ENCODE measurements around the gene ZMIZ1. TPM values are rescaled to one million over a fixed set of nuclear protein-coding genes. Genes with fewer than 3 reads are reported as not detected.

The ZMIZ1 gene
- total RNA-seq, 1 experiment from 2014 or later: 42.3 TPM

GRCh38 chr10:79164075-79164474, 95.3 kb downstream of the ZMIZ1 start:
- H3K4me3 Mint-ChIP-seq (ENCODE audit: unreplicated experiment): no peak overlapping the region
- no TSS peak for BruUV-seq (replicated peaks)

GRCh38 chr10:79165070-79165778, 96.5 kb downstream of the ZMIZ1 start:
- H3K27ac Mint-ChIP-seq (ENCODE audit: unreplicated experiment): no peak overlapping the region
- no peaks in the 10 kb centered on the region for H3K27me3 Mint-ChIP-seq (ENCODE audit: insufficient read depth, unreplicated experiment)
- peaks cover 52% of the 10 kb centered on the region for H3K36me3 Mint-ChIP-seq (ENCODE audit: insufficient read depth, unreplicated experiment)
- TF ChIP-seq CTCF (IDR thresholded peaks at IDR 0.05; ENCODE audit: insufficient read depth in 1 of 2, low read depth in 1 of 2, low read length in 1 of 2, severe bottlenecking in 1 of 2, unreplicated experiment in 1 of 2): no peak
- H3K9me3 Mint-ChIP-seq (ENCODE audit: unreplicated experiment): no peaks in the 10 kb centered on the region
- peaks cover 2% of the 10 kb centered on the region for H3K36me3 ChIP-seq (ENCODE audit: control insufficient read depth, insufficient read depth, low read length)
- no peak overlapping the region for H3K4me3 Mint-ChIP-seq (ENCODE audit: unreplicated experiment)
- peaks cover 3% of the 10 kb centered on the region; the same call in 1 of the 2 replicates for H3K4me1 ChIP-seq
- ChIA-PET CTCF (no interaction called here), POLR2A (no interaction called here)
- no TSS peak for BruUV-seq (replicated peaks)
- H3K4me3 ChIP-seq (ENCODE audit: low read depth, low read length): no peak overlapping the region
- DNase-seq: no peak
- intact Hi-C loops (cut with micrococcal nuclease; ENCODE audit: unreplicated experiment): no loop called here
- H3K27me3 ChIP-seq (replicated peaks; ENCODE audit: control insufficient read depth, insufficient read depth, low read length): no peaks in the 10 kb centered on the region
- peaks cover 14% of the 10 kb centered on the region for H3K4me1 Mint-ChIP-seq (ENCODE audit: low read depth, unreplicated experiment)
- no peaks in the 10 kb centered on the region for H3K9me3 ChIP-seq

More at GRCh38 chr10:79164075-79164474, 95.3 kb downstream of the ZMIZ1 start:
- peaks cover 51% of the 10 kb centered on the region for H3K36me3 Mint-ChIP-seq (ENCODE audit: insufficient read depth, unreplicated experiment)
- no peaks in the 10 kb centered on the region for H3K27me3 Mint-ChIP-seq (ENCODE audit: insufficient read depth, unreplicated experiment)
- Histone ChIP-seq H3K27me3 (replicated peaks; ENCODE audit: control insufficient read depth, insufficient read depth, low read length) (no peaks in the 10 kb centered on the region), H3K36me3 (ENCODE audit: control insufficient read depth, insufficient read depth, low read length) (peaks cover 3% of the 10 kb centered on the region), H3K4me1 (peaks cover 7% of the 10 kb centered on the region), H3K9me3 (no peaks in the 10 kb centered on the region), H3K4me3 (ENCODE audit: low read depth, low read length) (no peak overlapping the region)
- no peak for DNase-seq
- H3K4me1 Mint-ChIP-seq (ENCODE audit: low read depth, unreplicated experiment): peaks cover 14% of the 10 kb centered on the region
- no peak overlapping the region for H3K27ac Mint-ChIP-seq (ENCODE audit: unreplicated experiment)
- intact Hi-C loops (cut with micrococcal nuclease; ENCODE audit: unreplicated experiment): no loop called here
- ChIA-PET CTCF (no interaction called here), POLR2A (no interaction called here)
- no peaks in the 10 kb centered on the region for H3K9me3 Mint-ChIP-seq (ENCODE audit: unreplicated experiment)
- TF ChIP-seq CTCF (IDR thresholded peaks at IDR 0.05; ENCODE audit: insufficient read depth in 1 of 2, low read depth in 1 of 2, low read length in 1 of 2, severe bottlenecking in 1 of 2, unreplicated experiment in 1 of 2): no peak

GRCh38 chr10:79166312-79166721, 97.6 kb downstream of the ZMIZ1 start:
- no peak overlapping the region for H3K4me3 ChIP-seq (ENCODE audit: low read depth, low read length)
- H3K27me3 ChIP-seq (replicated peaks; ENCODE audit: control insufficient read depth, insufficient read depth, low read length): no peaks in the 10 kb centered on the region
- no peak for TF ChIP-seq CTCF (IDR thresholded peaks at IDR 0.05; ENCODE audit: insufficient read depth in 1 of 2, low read depth in 1 of 2, low read length in 1 of 2, severe bottlenecking in 1 of 2, unreplicated experiment in 1 of 2)
- ChIA-PET POLR2A (no interaction called here), CTCF (no interaction called here)
- H3K36me3 ChIP-seq (ENCODE audit: control insufficient read depth, insufficient read depth, low read length): peaks cover 2% of the 10 kb centered on the region; the same call in 1 of the 2 replicates
- H3K9me3 ChIP-seq: no peaks in the 10 kb centered on the region
- Mint-ChIP-seq H3K4me1 (ENCODE audit: low read depth, unreplicated experiment) (peaks cover 13% of the 10 kb centered on the region), H3K4me3 (ENCODE audit: unreplicated experiment) (no peak overlapping the region), H3K27me3 (ENCODE audit: insufficient read depth, unreplicated experiment) (no peaks in the 10 kb centered on the region), H3K9me3 (ENCODE audit: unreplicated experiment) (no peaks in the 10 kb centered on the region), H3K36me3 (ENCODE audit: insufficient read depth, unreplicated experiment) (peaks cover 63% of the 10 kb centered on the region), H3K27ac (ENCODE audit: unreplicated experiment) (peak overlapping the region; percentile 34)
- intact Hi-C loops (cut with micrococcal nuclease; ENCODE audit: unreplicated experiment): no loop called here
- no TSS peak for BruUV-seq (replicated peaks)
- no peak for DNase-seq
- H3K4me1 ChIP-seq: peaks cover 14% of the 10 kb centered on the region

All from Caco-2 (cell line).